Activated CD4-positive, alpha-beta T cell treated with anti-CD3 and anti-CD28 coated beads, Interleukin-2, amount 50 U/mL, for 24 hours (primary cell): ENCODE measurements around the gene SIVA1.

Experiments used
- DNase-seq, 2 donors: peaks; one replicate each; pipeline ENCODE4 v3.0.0-alpha.2; 2020; ENCODE audit warnings: low read depth in 1 of 2, low spot score in 1 of 2

The SIVA1 gene

DNA sequence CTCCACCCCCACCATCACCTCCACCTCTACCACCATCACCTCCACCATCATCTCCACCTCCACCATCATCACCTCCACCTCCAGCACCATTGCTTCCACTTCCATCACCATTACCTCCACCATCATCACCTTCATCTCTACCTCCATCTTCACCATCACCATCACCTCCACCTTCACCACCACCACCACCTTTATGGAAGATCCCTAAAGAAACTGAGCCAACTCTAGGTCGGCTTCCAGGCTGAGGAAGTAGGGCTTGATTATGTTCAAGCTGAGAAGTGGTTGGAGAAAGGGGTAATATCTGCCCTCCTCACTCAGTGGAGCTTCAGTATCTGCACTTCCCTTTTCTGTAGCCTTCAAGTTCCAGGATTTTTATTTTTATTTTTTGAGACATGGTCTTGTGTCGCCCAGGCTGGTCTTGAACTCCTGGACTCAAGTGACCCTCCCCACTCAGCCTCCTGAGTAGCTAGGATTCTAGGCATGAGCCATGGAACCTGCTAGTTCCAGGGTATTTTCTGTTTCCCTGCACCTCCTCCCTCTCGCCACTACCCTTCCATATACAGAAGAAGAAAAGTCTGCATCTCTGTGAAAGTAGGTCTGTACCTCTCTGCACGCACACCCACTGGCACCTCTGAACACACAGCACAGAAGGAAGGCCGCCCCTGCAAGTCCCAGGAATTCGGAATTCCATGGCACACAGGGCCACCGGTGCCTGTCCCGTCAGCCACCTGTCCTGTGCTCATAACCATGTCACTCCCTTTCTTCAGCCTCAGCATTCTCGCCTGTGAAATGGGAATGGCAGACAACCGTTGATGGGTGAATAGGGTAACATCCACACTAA, 53.9 kb downstream of the SIVA1 start:
- no peak for DNase-seq

DNA sequence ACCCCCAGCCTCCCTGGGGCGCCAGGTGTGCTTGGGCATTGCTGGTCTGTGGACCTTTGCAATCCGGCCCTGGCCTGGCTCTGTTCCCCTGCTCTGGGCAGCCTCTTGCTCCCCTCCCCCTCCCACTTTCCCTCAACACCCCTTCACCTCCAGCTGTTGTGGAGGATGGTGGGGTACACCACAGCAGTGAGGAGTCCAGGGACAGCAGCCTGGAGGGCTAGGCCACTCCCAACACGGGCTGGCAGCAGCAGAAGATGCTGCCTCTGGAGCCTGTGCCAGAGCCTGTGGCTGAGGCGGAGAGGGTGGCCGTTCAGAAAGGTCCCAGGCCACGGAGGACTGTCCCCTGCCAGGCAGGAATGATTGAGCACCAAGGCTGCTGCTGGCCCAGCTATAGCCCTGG, 55.5 kb downstream of the SIVA1 start:
- no peak for DNase-seq
